ACC112 (cell line): Measurements from ENCODE around the gene BCAR3.

Experiments used
- H2AFZ ChIP-seq: fragments of 200-600 bp; sonication (generic); one replicate; pipeline ENCODE4 v1.6.0; 2017; ENCODE audit warnings: antibody characterized with exemption, low read length; ENCODE audit not compliant: unreplicated experiment
- H3K27ac ChIP-seq: fragments of 200-600 bp; sonication (generic); 2 replicates; pipeline ENCODE4 v1.5.1; 2014; ENCODE audit warnings: low read depth, mild to moderate bottlenecking, antibody characterized with exemption, low read length, moderate library complexity
- H3K27me3 ChIP-seq: fragments of 200-600 bp; sonication (generic); 2 replicates; pipeline ENCODE4 v1.6.1; 2014; ENCODE audit warnings: mild to moderate bottlenecking, antibody characterized with exemption, low read length, moderate library complexity, mixed read lengths; ENCODE audit not compliant: insufficient read depth
- H3K36me3 ChIP-seq: fragments of 200-600 bp; sonication (generic); 2 replicates; pipeline ENCODE4 v1.6.1; 2016; ENCODE audit warnings: mild to moderate bottlenecking, antibody characterized with exemption, low read length, moderate library complexity, mixed read lengths; ENCODE audit not compliant: insufficient read depth
- H3K4me1 ChIP-seq: fragments of 200-600 bp; sonication (generic); one replicate; pipeline ENCODE4 v1.6.1; 2016; ENCODE audit warnings: low read length, mixed read lengths; ENCODE audit not compliant: insufficient read depth, unreplicated experiment, control insufficient read depth
- H3K4me3 ChIP-seq: fragments of 200-600 bp; sonication (generic); 2 replicates; pipeline ENCODE4 v1.5.1; 2014; ENCODE audit warnings: mild to moderate bottlenecking, low read depth, low read length
- H3K79me2 ChIP-seq: fragments of 200-600 bp; sonication (generic); one replicate; pipeline ENCODE4 v1.6.0; 2016; ENCODE audit warnings: low read length; ENCODE audit not compliant: control insufficient read depth, unreplicated experiment, insufficient read depth

BCAR3 gene

GRCh38 chr1:93587354-93587753 is 94.3 kb downstream of the BCAR3 start:
- Histone ChIP-seq H3K27ac (no peak overlapping the region), H3K27me3 (no peaks in the 10 kb centered on the region), H2AFZ (no peak overlapping the region), H3K79me2 (peaks cover 66% of the 10 kb centered on the region), H3K36me3 (peaks cover 18% of the 10 kb centered on the region; the same call in 1 of the 2 replicates), H3K4me1 (peaks cover 53% of the 10 kb centered on the region), H3K4me3 (no peak overlapping the region)

- H3K27ac ChIP-seq, result peak overlapping the region; percentile 49
These were observed 96.3 kb downstream of the BCAR3 start for GRCh38 chr1:93585059-93585966.

GRCh38 chr1:93584261-93585003 is 97.2 kb downstream of the BCAR3 start:
- Histone ChIP-seq H3K4me1 (peaks cover 38% of the 10 kb centered on the region), H3K36me3 (peaks cover 12% of the 10 kb centered on the region; the same call in 1 of the 2 replicates), H3K27me3 (no peaks in the 10 kb centered on the region), H3K4me3 (no peak overlapping the region), H3K27ac (peak overlapping the region; percentile 49; the same call in 1 of the 2 replicates), H2AFZ (no peak overlapping the region), H3K79me2 (peaks cover 47% of the 10 kb centered on the region)

More at GRCh38 chr1:93585059-93585966, 96.3 kb downstream of the BCAR3 start:
- Histone ChIP-seq H2AFZ (no peak overlapping the region), H3K27me3 (no peaks in the 10 kb centered on the region), H3K4me1 (peaks cover 38% of the 10 kb centered on the region), H3K36me3 (peaks cover 17% of the 10 kb centered on the region; the same call in 1 of the 2 replicates), H3K79me2 (peaks cover 52% of the 10 kb centered on the region), H3K4me3 (no peak overlapping the region)

- H3K4me3 ChIP-seq, result no peak overlapping the region
- H3K79me2 ChIP-seq, result peaks cover 51% of the 10 kb centered on the region
- H3K36me3 ChIP-seq, result peaks cover 15% of the 10 kb centered on the region; the same call in 1 of the 2 replicates
- no peak overlapping the region for H2AFZ ChIP-seq
- no peaks in the 10 kb centered on the region for H3K27me3 ChIP-seq
- H3K27ac ChIP-seq, result no peak overlapping the region
- H3K4me1 ChIP-seq, result peaks cover 24% of the 10 kb centered on the region
These were observed 99.5 kb downstream of the BCAR3 start for GRCh38 chr1:93581917-93582850.

- Histone ChIP-seq H3K36me3 (peaks cover 25% of the 10 kb centered on the region; the same call in 1 of the 2 replicates), H3K4me1 (peaks cover 17% of the 10 kb centered on the region), H3K4me3 (no peak overlapping the region), H3K79me2 (peaks cover 41% of the 10 kb centered on the region), H3K27me3 (no peaks in the 10 kb centered on the region), H2AFZ (no peak overlapping the region), H3K27ac (peak overlapping the region; percentile 61)
These were observed 101.7 kb downstream of the BCAR3 start for GRCh38 chr1:93579891-93580290.

- H3K4me3 ChIP-seq, result no peak overlapping the region
- peaks cover 35% of the 10 kb centered on the region for H3K79me2 ChIP-seq
- peak overlapping the region; percentile 61 for H3K27ac ChIP-seq
- peaks cover 15% of the 10 kb centered on the region for H3K4me1 ChIP-seq
- H2AFZ ChIP-seq, result no peak overlapping the region
- peaks cover 26% of the 10 kb centered on the region for H3K36me3 ChIP-seq
- no peaks in the 10 kb centered on the region for H3K27me3 ChIP-seq
These were observed 102.5 kb downstream of the BCAR3 start for GRCh38 chr1:93578911-93579825.

- H3K4me3 ChIP-seq, result no peak overlapping the region
- H3K79me2 ChIP-seq, result peaks cover 29% of the 10 kb centered on the region
- no peak overlapping the region for H2AFZ ChIP-seq
- H3K27me3 ChIP-seq, result no peaks in the 10 kb centered on the region
- peaks cover 15% of the 10 kb centered on the region for H3K4me1 ChIP-seq
- H3K27ac ChIP-seq, result no peak overlapping the region
- H3K36me3 ChIP-seq, result peaks cover 28% of the 10 kb centered on the region
These were observed 103.2 kb downstream of the BCAR3 start for GRCh38 chr1:93578433-93578830.

GRCh38 chr1:93577536-93578432 is 103.9 kb downstream of the BCAR3 start:
- Histone ChIP-seq H3K27ac (no peak overlapping the region), H3K36me3 (peaks cover 30% of the 10 kb centered on the region), H3K27me3 (no peaks in the 10 kb centered on the region), H3K4me3 (no peak overlapping the region), H3K79me2 (peaks cover 26% of the 10 kb centered on the region), H3K4me1 (peaks cover 15% of the 10 kb centered on the region), H2AFZ (no peak overlapping the region)

- peaks cover 24% of the 10 kb centered on the region for H3K79me2 ChIP-seq
- H3K4me1 ChIP-seq, result peaks cover 15% of the 10 kb centered on the region
- no peak overlapping the region for H3K27ac ChIP-seq
- H2AFZ ChIP-seq, result no peak overlapping the region
- H3K27me3 ChIP-seq, result no peaks in the 10 kb centered on the region
- peaks cover 37% of the 10 kb centered on the region for H3K36me3 ChIP-seq
- no peak overlapping the region for H3K4me3 ChIP-seq
These were observed 104.9 kb downstream of the BCAR3 start for GRCh38 chr1:93576746-93577145.
